H9 (cell line): ENCODE measurements around the gene SYVN1. TPM values are rescaled to one million over a fixed set of nuclear protein-coding genes. Genes with fewer than 3 reads are reported as not detected.

Source experiments
- DNase-seq: peaks from one replicate; pipeline ENCODE4 v3.0.0-alpha.2; 2017
- H2AFZ ChIP-seq: one replicate; pipeline ENCODE4 v1.6.1; 2013; ENCODE audit warnings: mild to moderate bottlenecking, low read length, control low read depth, moderate library complexity
- H2AK5ac ChIP-seq: 2 replicates; pipeline ENCODE4 v1.6.1; 2013; ENCODE audit warnings: low read length, control low read depth, mixed read lengths; ENCODE audit not compliant: insufficient read length
- H2BK120ac ChIP-seq: one replicate; pipeline ENCODE4 v1.6.1; 2013; ENCODE audit warnings: low read depth, mild to moderate bottlenecking, low read length, control low read depth, inconsistent platforms; ENCODE audit not compliant: poor library complexity, severe bottlenecking
- H2BK12ac ChIP-seq: 2 replicates; pipeline ENCODE4 v1.6.1; 2013; ENCODE audit warnings: low read length, control low read depth, mixed read lengths, low read depth; ENCODE audit not compliant: insufficient read length
- H2BK15ac ChIP-seq: 2 replicates; pipeline ENCODE4 v1.6.1; 2013; ENCODE audit warnings: low read depth, low read length, control low read depth
- H2BK20ac ChIP-seq: one replicate; pipeline ENCODE4 v1.6.1; 2013; ENCODE audit warnings: low read depth, mild to moderate bottlenecking, low read length, control low read depth, inconsistent platforms; ENCODE audit not compliant: poor library complexity, severe bottlenecking
- H2BK5ac ChIP-seq: 2 replicates; pipeline ENCODE4 v1.6.1; 2013; ENCODE audit warnings: low read length, control low read depth, mixed read lengths; ENCODE audit not compliant: insufficient read length
- H3K14ac ChIP-seq: 2 replicates; pipeline ENCODE4 v1.6.1; 2013; ENCODE audit warnings: low read length, control low read depth; ENCODE audit not compliant: insufficient read depth
- H3K18ac ChIP-seq: 2 replicates; pipeline ENCODE4 v1.6.1; 2013; ENCODE audit warnings: low read depth, mild to moderate bottlenecking, mixed read lengths, low read length, control low read depth; ENCODE audit not compliant: insufficient read length
- H3K23ac ChIP-seq: 2 replicates; pipeline ENCODE4 v1.6.1; 2013; ENCODE audit warnings: low read length, control low read depth, mixed read lengths, low read depth; ENCODE audit not compliant: insufficient read length
- H3K23me2 ChIP-seq: 2 replicates; pipeline ENCODE4 v1.6.1; 2013; ENCODE audit warnings: low read depth, mild to moderate bottlenecking, mixed read lengths, low read length, control low read depth; ENCODE audit not compliant: insufficient read length, poor library complexity, severe bottlenecking
- H3K27ac ChIP-seq: 2 replicates; pipeline ENCODE4 v1.5.1; 2013; ENCODE audit warnings: low read length, control low read depth, mixed read lengths, low read depth; ENCODE audit not compliant: insufficient read length
- H3K27me3 ChIP-seq: 2 replicates; pipeline ENCODE4 v1.6.1; 2013; ENCODE audit warnings: low read length, control low read depth, inconsistent platforms; ENCODE audit not compliant: insufficient read depth
- H3K4ac ChIP-seq: 2 replicates; pipeline ENCODE4 v1.6.1; 2013; ENCODE audit warnings: low read depth, mild to moderate bottlenecking, control low read depth, inconsistent platforms, low read length, moderate library complexity
- H3K4me1 ChIP-seq: 2 replicates; pipeline ENCODE4 v1.6.1; 2013; ENCODE audit warnings: low read length, control low read depth, inconsistent platforms; ENCODE audit not compliant: insufficient read depth
- H3K4me2 ChIP-seq: 2 replicates; pipeline ENCODE4 v1.6.1; 2013; ENCODE audit warnings: low read length, control low read depth, mixed read lengths; ENCODE audit not compliant: insufficient read length, insufficient read depth
- H3K56ac ChIP-seq: 2 replicates; pipeline ENCODE4 v1.6.1; 2013; ENCODE audit warnings: low read depth, mild to moderate bottlenecking, mixed read lengths, low read length, control low read depth; ENCODE audit not compliant: insufficient read length
- H3K79me1 ChIP-seq: 2 replicates; pipeline ENCODE4 v1.6.1; 2013; ENCODE audit warnings: low read depth, mild to moderate bottlenecking, moderate library complexity, low read length, control low read depth, inconsistent platforms; ENCODE audit not compliant: insufficient read depth, poor library complexity, severe bottlenecking
- H3K79me2 ChIP-seq: 2 replicates; pipeline ENCODE4 v1.6.1; 2013; ENCODE audit warnings: low read length, control low read depth, inconsistent platforms; ENCODE audit not compliant: insufficient read depth
- H3K9ac ChIP-seq: 2 replicates; pipeline ENCODE4 v1.6.1; 2013; ENCODE audit warnings: low read length, control low read depth, mixed read lengths; ENCODE audit not compliant: insufficient read length; ENCODE audit errors: extremely low read depth
- H3K9me3 ChIP-seq: one replicate; pipeline ENCODE4 v1.6.1; 2013; ENCODE audit warnings: low read depth, low read length, inconsistent platforms; ENCODE audit not compliant: control insufficient read depth
- H3T11ph ChIP-seq: one replicate; pipeline ENCODE4 v1.6.1; 2013; ENCODE audit warnings: mild to moderate bottlenecking, low read length, control low read depth, inconsistent platforms
- H4K20me1 ChIP-seq: one replicate; pipeline ENCODE4 v1.6.1; 2013; ENCODE audit not compliant: control insufficient read depth, insufficient read length, insufficient read depth
- H4K5ac ChIP-seq: 2 replicates; pipeline ENCODE4 v1.6.1; 2013; ENCODE audit warnings: low read depth, mild to moderate bottlenecking, mixed read lengths, low read length, control low read depth; ENCODE audit not compliant: insufficient read length
- H4K8ac ChIP-seq: replicated peaks from 2 replicates; pipeline ENCODE4 v1.6.1; 2013; ENCODE audit warnings: low read length, control low read depth, mixed read lengths, low read depth; ENCODE audit not compliant: insufficient read length
- H4K91ac ChIP-seq: 2 replicates; pipeline ENCODE4 v1.6.1; 2013; ENCODE audit warnings: low read depth, mild to moderate bottlenecking, moderate library complexity, mixed read lengths, low read length, control low read depth; ENCODE audit not compliant: insufficient read length
- H3K27ac Mint-ChIP-seq, 3 experiments: 2 replicates in 2 of 3; 3 replicates in 1 of 3; pipeline ENCODE4 v1.8.0; 2020 to 2021; ENCODE audit warnings: mixed read lengths in 3 of 3, mild to moderate bottlenecking in 1 of 3, moderate library complexity in 1 of 3
- H3K27me3 Mint-ChIP-seq: 2 replicates; pipeline ENCODE4 v1.8.0; 2021; ENCODE audit warnings: low read depth, mild to moderate bottlenecking, moderate library complexity, mixed read lengths
- H3K36me3 Mint-ChIP-seq, 3 experiments: 2 replicates in 2 of 3; 3 replicates in 1 of 3; pipeline ENCODE4 v1.8.0; 2020 to 2021; ENCODE audit warnings: low read depth in 3 of 3, mixed read lengths in 3 of 3; ENCODE audit not compliant: insufficient read depth in 1 of 3
- H3K4me1 Mint-ChIP-seq, 2 experiments: 2 replicates each; pipeline ENCODE4 v1.8.0; 2020; ENCODE audit warnings: mixed read lengths in 2 of 2
- H3K4me3 Mint-ChIP-seq, 2 experiments: 2 replicates in 1 of 2; 3 replicates in 1 of 2; pipeline ENCODE4 v1.8.0; 2020 to 2021; ENCODE audit warnings: mild to moderate bottlenecking in 2 of 2, mixed read lengths in 2 of 2, moderate library complexity in 1 of 2
- H3K9me3 Mint-ChIP-seq, 2 experiments: 2 replicates in 1 of 2; 3 replicates in 1 of 2; pipeline ENCODE4 v1.8.0; 2020; ENCODE audit warnings: mild to moderate bottlenecking in 2 of 2, mixed read lengths in 2 of 2, moderate library complexity in 1 of 2
- CTCF ChIP-seq: fragments of 200-600 bp; sonication (generic); conservative IDR thresholded peaks from 3 replicates; pipeline ENCODE4 v1.8.0; 2021; ENCODE audit warnings: antibody characterized with exemption, mild to moderate bottlenecking
- WGBS: extraction: QIAGEN DNeasy Blood & Tissue Kit; methylation state at CpG from one replicate; pipeline ENCODE4 v1.1.7; 2013; ENCODE audit warnings: missing lambda C conversion rate, low lambda C conversion rate, mixed read lengths; ENCODE audit not compliant: insufficient read length; ENCODE audit errors: extremely low coverage; 5-methylcytosine and 5-hydroxymethylcytosine counted together
- total RNA-seq: library from RNA; stranded (reverse); gene quantifications from 2 replicates; pipeline ENCODE4 v1.2.1, GENCODE V29; 2021

The SYVN1 gene
- total RNA-seq, 1 experiment from 2014 or later: 31.6 TPM

GRCh38 chr11:65121865-65122696 is 12.2 kb downstream of the SYVN1 start, which contains the start of the genes FAU and MRPL49:
FAU (minus strand) TSS chr11:65122134; CDS start chr11:65121813, 321 bp downstream.
MRPL49 (plus strand) TSS chr11:65122321; CDS start chr11:65122347, 26 bp downstream.
- Histone ChIP-seq H3K4me2 (peak within 1 kb of the TSS; percentile 81), H2BK120ac (no peak within 1 kb of the TSS), H3K27ac (peak within 1 kb of the TSS; percentile 70), H4K20me1 (no peaks in the 10 kb centered on the region), H3K9ac (peak within 1 kb of the TSS; percentile 96), H3K9me3 (no peaks in the 10 kb centered on the region), H4K8ac (no peak within 1 kb of the TSS), H2BK12ac (no peak within 1 kb of the TSS), H3T11ph (no peak within 1 kb of the TSS), H3K79me2 (peaks cover 9% of the 10 kb centered on the region; the same call in 1 of the 2 replicates), H2AK5ac (no peak within 1 kb of the TSS), H2BK20ac (no peak within 1 kb of the TSS), H3K23ac (no peak within 1 kb of the TSS), H3K14ac (peak within 1 kb of the TSS; percentile 94), H3K27me3 (no peaks in the 10 kb centered on the region), H3K4ac (no peak within 1 kb of the TSS; the same call in 1 of the 2 replicates), H4K91ac (no peak within 1 kb of the TSS), H3K23me2 (peaks cover 7% of the 10 kb centered on the region), H4K5ac (peak within 1 kb of the TSS; percentile 54), H3K79me1 (peaks cover 5% of the 10 kb centered on the region), H2BK15ac (no peak within 1 kb of the TSS), H2BK5ac (peak within 1 kb of the TSS; percentile 21), H3K56ac (peak within 1 kb of the TSS; percentile 23), H2AFZ (peak within 1 kb of the TSS; percentile 74), H3K4me1 (no peaks in the 10 kb centered on the region), H3K18ac (peak within 1 kb of the TSS; percentile 87)
- no peaks in the 10 kb centered on the region for H3K9me3 Mint-ChIP-seq
- peak; percentile 98 for DNase-seq
- peak within 1 kb of the TSS; percentile 99 to 100 (median 100) for H3K27ac Mint-ChIP-seq
- no peaks in the 10 kb centered on the region for H3K27me3 Mint-ChIP-seq
- H3K36me3 Mint-ChIP-seq: peaks cover 38 to 73% (median 68%) of the 10 kb centered on the region in 3 experiments
- H3K4me3 Mint-ChIP-seq: peak within 1 kb of the TSS; percentile 100
- no CpG with 5 or more reads among the region's 64 CpGs for WGBS
- TF ChIP-seq CTCF: no peak
- peaks cover 6 to 17% of the 10 kb centered on the region in 2 experiments for H3K4me1 Mint-ChIP-seq
